GM21447 (cell line): ENCODE data around the gene ZSCAN30.

ENCODE experiments used
- ATAC-seq: cut with Tn5 transposase; IDR thresholded peaks from one replicate; pipeline ENCODE4 v1.9.1; 2021; ENCODE audit not compliant: unreplicated experiment

The ZSCAN30 gene

DNA sequence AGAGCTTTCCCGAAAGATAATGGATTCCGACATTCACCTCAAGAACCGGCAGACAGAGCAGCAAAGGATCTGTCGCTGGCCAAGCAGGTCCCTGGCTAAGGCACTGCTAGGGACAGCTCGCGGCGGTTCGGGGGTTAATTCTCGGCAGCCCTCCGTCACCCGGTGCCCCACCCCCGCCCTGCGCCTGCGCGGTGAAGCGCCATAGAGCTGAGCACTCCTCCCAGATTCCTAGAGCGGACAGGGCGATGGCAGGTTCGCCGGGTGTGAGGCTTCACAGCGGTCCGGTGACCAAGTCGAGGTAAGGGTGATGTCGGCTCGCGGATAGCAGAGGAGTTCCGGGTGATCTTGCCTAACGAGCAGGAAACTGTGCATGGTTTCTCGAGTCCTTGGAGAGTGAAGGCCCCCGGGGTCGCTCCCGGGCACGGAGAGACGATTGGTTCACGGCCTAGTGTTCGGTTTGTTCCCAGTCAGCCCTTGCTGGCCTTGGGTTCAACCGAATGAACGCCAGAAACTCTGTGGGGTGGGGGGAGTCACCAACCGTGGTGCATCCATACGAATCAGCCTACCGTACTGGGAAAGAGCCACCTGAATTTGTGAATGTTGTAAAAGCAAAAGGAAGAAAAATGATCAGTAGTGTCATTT lies at the start of gene ZSCAN30:
Gene ZSCAN30 (minus strand): TSS at position 136 of the 642 bp plus-strand sequence. CDS start 25,877 bp downstream, outside the sequence.
- peak; percentile 94 for ATAC-seq

DNA sequence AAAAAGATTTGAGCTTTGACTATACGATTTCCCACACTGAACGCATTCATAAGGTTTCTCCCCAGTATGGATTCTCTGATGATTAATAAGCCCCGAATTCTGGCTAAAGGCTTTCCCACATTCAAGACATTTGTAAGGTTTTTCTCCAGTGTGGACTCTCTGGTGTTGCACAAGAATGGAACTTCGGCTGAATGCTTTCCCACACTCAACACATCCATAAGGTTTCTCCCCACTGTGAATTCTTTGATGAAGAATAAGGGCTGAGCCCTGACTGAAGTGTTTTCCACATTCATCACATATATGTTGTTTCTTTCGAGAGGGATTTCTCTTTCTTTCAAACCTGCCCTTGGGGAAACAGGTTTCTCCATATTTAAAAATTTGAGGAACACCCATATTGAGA lies 47.3 kb upstream of the ZSCAN30 start:
- no peak for ATAC-seq

- no peak for ATAC-seq
Observed at GRCh38 chr18:35335866-35336265, 45.8 kb upstream of the ZSCAN30 start.

DNA sequence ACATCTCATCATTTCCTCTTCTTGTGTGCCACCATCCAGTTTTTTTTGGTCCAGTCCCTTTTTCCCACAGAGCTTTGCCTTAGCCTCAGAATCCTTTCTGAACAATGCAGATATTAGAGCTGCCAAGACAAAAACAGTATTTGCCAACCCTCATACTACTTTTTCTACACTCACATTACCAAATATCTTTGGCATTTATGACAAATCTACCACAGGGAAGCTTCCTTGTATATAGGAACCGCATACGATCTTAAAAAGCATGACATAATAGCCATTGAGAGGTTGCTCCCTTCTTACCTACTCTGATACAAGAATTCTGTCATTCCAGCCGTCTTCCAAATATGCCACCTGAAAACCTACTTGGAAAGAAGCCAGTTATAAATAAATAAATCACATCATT lies 44.8 kb upstream of the ZSCAN30 start:
- no peak for ATAC-seq

DNA sequence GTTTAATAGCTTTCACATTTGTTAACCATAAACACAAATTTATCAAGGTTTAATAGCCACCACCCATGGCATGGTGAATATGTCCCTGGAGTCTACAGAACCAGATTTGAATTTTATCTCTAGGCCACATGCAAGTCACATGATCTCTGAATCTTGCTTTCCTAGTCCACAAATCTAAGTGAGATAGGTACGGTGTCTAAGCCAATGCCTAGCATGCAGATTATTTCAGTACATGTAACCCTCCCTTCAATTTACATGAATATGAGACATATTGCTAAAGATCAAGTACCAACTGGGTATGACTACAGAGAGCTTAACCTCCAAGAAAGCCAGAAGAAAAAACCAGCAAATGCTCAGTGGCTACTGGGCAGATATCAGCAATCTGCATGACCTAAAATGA lies 44.2 kb upstream of the ZSCAN30 start:
- no peak for ATAC-seq

- ATAC-seq = no peak
Observed at GRCh38 chr18:35331367-35332087, 41.5 kb upstream of the ZSCAN30 start.

DNA sequence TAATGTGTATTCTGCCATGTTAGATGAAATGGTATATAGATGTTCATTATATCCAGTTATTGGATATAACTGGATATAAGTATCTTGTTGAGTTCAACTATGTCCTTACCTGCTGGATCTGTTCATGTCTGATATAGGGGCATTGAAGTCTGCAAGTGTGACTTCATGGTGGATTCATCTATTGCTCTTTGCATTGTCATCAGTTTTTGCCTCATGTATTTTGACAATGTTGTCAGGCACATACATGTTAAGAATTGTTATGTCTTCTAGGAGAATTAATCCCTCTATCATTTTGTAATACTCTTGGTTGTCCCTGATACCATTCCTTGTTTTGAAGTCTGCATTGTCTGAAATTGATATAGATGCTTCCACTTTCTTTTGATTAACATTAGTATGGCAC lies 38.8 kb upstream of the ZSCAN30 start:
- no peak for ATAC-seq

DNA sequence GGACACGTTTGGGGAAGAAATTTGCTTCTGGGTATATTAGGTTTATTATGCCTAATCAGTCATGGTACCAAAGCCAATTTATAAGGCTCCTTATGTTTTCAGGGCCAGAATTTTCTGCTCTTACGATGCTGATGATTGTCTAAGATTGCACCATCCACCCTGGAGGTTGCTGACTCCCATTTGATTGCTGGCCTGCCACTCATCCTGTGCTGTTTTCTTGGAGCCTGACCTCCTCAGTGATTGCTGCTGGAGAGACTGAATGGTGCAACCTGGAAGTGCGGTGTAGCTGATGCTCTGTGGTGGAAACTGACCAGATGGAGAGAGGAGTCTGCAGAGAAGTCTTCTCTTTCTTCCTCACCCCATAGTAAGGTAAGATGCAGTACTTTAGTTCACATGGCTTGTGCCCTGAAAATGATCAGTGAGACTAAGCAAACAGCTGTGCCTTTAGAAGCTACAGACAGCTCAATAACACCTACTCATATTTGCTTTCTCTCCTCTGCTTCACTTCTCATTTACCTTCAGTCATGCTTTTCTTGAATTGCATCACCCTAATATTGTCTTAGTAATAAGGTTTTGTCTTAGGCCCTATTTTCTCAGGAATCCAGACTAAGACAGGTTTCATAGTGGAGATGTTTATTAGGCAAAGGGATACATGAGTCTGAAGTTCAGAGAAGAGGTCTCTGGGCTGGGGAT lies 36.8 kb upstream of the ZSCAN30 start:
- no peak for ATAC-seq

DNA sequence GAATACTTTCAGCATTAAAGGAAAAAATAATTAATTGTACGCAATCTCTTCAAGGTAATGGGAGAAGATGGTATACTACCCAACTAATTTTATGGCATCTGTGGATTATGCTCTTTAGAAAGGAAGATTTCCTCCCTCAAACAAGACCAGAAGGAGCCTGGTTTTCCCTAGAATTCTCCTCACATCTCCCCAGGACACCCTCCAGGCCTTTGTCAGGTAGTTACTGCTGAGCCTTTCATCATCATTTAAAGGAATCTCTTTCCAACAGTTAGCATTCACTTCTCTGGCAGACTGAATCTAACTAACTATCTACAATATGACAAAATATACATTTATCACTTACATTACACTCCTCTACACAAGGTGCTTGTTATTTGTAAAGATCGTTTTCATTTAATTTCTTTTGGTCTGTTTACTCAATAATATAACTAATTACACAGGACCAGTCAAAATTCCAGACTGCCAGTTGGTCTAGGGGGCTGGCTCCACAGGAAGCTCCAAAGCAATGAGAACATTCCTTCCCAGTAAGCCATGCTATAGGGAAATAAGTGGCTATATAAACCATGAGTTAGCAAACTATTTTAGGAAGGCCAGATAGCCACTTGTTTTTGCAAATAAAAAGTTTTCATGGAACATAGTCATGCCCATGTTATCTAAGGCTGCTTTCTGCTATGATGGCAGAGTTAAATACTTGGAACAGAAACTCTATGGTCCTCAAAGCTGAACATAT lies 35.1 kb upstream of the ZSCAN30 start:
- no peak for ATAC-seq

- no peak for ATAC-seq
Observed at GRCh38 chr18:35322486-35323458, 32.7 kb upstream of the ZSCAN30 start.

DNA sequence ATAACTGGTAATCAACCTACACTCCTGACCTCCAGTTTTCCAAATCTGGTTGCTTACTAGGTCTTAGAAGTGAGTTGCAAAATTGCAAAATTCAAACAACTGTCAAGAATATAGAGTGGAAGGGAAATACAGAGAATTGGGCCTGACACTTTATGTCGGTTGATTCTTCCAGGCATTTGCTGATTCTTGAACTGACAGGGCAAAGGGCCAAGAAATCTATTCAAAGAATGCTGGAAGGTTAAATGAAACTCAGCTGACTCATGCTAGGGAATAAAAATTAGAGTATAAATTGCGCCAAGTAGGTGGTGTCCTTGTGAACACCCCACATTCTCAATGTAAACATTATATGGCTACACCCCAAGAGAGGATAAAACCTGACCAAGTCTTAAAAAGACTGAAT lies 21.5 kb upstream of the ZSCAN30 start:
- ATAC-seq = no peak

GRCh38 chr18:35306588-35307250 lies 16.7 kb upstream of the ZSCAN30 start:
- ATAC-seq = no peak

GRCh38 chr18:35303610-35304009 lies 13.6 kb upstream of the ZSCAN30 start:
- ATAC-seq = no peak

DNA sequence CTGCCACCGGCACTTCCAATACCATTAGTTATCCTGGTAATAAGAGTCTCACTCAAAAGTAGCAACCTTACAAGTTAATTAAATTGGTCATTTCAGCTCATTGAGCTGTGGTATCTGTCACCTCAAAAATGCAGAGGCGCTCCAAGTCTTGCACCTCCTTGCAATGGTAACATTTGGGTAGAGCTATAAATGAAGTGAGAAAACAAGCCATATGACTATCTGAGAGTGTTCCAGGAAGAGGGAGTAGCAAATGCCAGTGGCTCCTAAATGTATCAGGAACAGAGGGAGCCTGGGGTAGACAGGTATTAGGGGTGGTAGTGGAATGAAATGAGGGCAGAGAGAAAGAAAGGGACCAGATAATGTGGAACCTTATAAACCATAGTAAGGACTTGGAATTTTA lies 6.0 kb upstream of the ZSCAN30 start:
- no peak for ATAC-seq

DNA sequence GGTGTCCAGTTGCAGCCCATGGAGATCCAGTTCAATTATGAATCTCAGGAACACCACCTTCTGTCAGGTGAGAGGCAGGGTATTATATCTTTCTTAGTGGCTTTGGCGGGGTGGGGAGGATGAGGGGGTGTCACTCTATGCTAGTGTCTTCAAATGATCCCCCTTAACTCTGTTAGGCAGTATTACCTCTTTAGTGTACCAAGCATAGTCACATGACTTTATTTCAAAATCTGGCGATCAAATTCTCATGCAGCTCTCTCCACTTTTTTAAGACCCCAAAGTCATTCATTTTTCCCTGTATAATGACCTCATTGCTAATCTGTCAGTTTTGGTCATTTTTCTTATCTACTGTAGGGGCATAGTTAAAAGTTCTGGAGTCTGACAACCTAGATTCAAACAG lies 1.1 kb upstream of the ZSCAN30 start:
- no peak for ATAC-seq

GRCh38 chr18:35289727-35290093 lies 319 bp downstream of the ZSCAN30 start:
- peak; percentile 46 for ATAC-seq

DNA sequence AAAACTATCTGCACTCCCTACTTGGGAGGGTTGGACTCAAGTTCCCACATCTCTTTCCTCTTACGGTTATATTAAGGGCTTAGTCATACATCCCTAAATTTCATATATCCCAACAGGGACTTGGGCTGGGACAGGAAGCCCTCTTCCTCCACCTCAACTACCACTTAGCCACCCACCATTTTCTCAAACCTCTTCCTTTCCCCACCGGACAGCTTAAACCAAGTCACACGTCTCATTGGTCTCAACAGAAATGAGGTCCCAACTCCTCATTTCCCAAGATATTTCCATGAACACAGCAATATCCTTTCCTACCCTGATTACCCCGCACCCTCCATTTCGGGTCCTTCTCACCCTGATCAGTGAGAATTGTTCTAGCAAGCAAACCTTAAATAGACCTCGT lies 736 bp downstream of the ZSCAN30 start:
- ATAC-seq = no peak

DNA sequence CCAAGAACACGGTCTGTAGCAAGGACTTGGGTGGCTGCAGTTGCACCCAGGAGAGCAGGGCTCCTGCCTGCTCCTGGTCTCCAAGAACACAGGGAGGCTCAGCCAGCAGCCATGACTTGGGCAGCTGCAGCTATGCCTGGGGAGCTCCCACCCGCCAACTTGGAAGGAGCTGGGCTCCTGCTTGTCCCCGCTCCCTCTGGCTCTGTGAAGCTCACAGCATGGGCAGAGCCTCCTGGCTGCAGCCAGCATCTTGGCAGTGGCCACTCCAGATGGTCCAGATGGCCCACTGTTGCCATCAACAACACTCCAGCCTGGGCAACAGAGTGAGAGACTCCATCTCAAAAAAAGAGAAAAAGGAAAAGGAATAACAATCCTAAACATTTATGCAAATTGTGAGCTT lies 5.2 kb downstream of the ZSCAN30 start:
- no peak for ATAC-seq

GRCh38 chr18:35283923-35284794 lies 5.9 kb downstream of the ZSCAN30 start:
- no peak for ATAC-seq
